Mesenteric fat pad (tissue), 1 donor: ENCODE results near the gene COL1A1. TPM values are rescaled to one million over a fixed set of nuclear protein-coding genes. Genes with fewer than 3 reads are reported as not detected.

ENCODE experiments used
- DNase-seq: peaks from one replicate; pipeline ENCODE4 v3.0.0-alpha.2; 2020; ENCODE audit warnings: low spot score
- total RNA-seq: library from RNA; stranded (reverse); fragmentation: NEBNext Ultra II Directional; extraction: Animal tissue kit (Norgen Biotek cat#: 25700); gene quantifications from one replicate; pipeline ENCODE4 v1.2.1, GENCODE V29; 2021
- donor health status: DM: yes; HTN: yes; CAD: no.

The COL1A1 gene
- total RNA-seq, 1 donor from 2014 or later = 309 TPM

GRCh38 chr17:50200457-50201275 lies 765 bp downstream of the COL1A1 start:
- DNase-seq = peak; percentile 95

- DNase-seq = no peak
These were observed 1.5 kb downstream of the COL1A1 start for GRCh38 chr17:50199803-50200456.

GRCh38 chr17:50199211-50199802 lies 2.1 kb downstream of the COL1A1 start:
- no peak for DNase-seq

GRCh38 chr17:50198026-50198669 lies 3.3 kb downstream of the COL1A1 start:
- DNase-seq = no peak

- DNase-seq = no peak
These were observed 4.6 kb downstream of the COL1A1 start for GRCh38 chr17:50196826-50197225.

- DNase-seq = no peak
These were observed 5.4 kb downstream of the COL1A1 start for GRCh38 chr17:50196036-50196435.

- DNase-seq = no peak
These were observed 6.2 kb downstream of the COL1A1 start for GRCh38 chr17:50194934-50195865.

- no peak for DNase-seq
These were observed 7.1 kb downstream of the COL1A1 start for GRCh38 chr17:50194140-50194933.

- no peak for DNase-seq
These were observed 8.7 kb downstream of the COL1A1 start for GRCh38 chr17:50192618-50193291.

GRCh38 chr17:50192144-50192617 lies 9.2 kb downstream of the COL1A1 start:
- DNase-seq = no peak

- DNase-seq = no peak
These were observed 9.9 kb downstream of the COL1A1 start for GRCh38 chr17:50191359-50192143.

GRCh38 chr17:50190603-50191358 lies 10.7 kb downstream of the COL1A1 start:
- DNase-seq = no peak

GRCh38 chr17:50190293-50190602 lies 11.2 kb downstream of the COL1A1 start:
- DNase-seq = no peak

GRCh38 chr17:50189550-50190292 lies 11.7 kb downstream of the COL1A1 start:
- DNase-seq = no peak

GRCh38 chr17:50188921-50189549 lies 12.4 kb downstream of the COL1A1 start:
- no peak for DNase-seq

GRCh38 chr17:50188531-50188920 lies 12.9 kb downstream of the COL1A1 start:
- DNase-seq = no peak
